ENCODE data around the gene IGLL1.
"Not testable (repeated sequence)": the region's sequence is repeated elsewhere in the genome, so short reads cannot be mapped to it uniquely, and the experiment has no call there.

Gene IGLL1

DNA sequence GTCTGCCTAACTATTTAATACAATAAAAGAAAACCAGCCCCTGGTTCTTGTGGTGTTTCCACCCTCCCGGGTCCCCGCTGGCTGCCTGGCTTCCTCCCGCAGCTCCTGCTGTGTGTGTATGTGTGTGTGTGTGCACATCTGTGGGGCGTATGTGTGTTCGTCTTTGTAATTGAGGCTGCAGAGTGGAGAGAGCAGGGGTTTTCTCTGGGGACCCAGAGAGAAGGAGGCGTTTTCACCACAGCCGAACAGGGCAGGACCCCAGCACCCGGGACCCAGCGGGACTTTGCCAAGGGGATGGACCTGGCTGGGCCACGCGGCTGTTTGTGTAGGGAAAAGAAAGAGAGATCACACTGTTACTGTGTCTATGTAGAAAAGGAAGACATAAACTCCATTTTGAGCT is 42.7 kb downstream of the IGLL1 start:
- no peaks in the 10 kb centered on the region for H3K27me3 ChIP-seq
- H3K9me3 ChIP-seq: no peaks in the 10 kb centered on the region
- H3K36me3 ChIP-seq: no peaks in the 10 kb centered on the region
- TF ChIP-seq, protein P1, sequence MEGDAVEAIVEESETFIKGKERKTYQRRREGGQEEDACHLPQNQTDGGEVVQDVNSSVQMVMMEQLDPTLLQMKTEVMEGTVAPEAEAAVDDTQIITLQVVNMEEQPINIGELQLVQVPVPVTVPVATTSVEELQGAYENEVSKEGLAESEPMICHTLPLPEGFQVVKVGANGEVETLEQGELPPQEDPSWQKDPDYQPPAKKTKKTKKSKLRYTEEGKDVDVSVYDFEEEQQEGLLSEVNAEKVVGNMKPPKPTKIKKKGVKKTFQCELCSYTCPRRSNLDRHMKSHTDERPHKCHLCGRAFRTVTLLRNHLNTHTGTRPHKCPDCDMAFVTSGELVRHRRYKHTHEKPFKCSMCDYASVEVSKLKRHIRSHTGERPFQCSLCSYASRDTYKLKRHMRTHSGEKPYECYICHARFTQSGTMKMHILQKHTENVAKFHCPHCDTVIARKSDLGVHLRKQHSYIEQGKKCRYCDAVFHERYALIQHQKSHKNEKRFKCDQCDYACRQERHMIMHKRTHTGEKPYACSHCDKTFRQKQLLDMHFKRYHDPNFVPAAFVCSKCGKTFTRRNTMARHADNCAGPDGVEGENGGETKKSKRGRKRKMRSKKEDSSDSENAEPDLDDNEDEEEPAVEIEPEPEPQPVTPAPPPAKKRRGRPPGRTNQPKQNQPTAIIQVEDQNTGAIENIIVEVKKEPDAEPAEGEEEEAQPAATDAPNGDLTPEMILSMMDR (IDR thresholded peaks at IDR 0.05; ENCODE audit: low read depth, low read length): no peak
- H3K4me1 ChIP-seq: peaks cover 40% of the 10 kb centered on the region
- no peak for DNase-seq
- H3K4me3 ChIP-seq (ENCODE audit: low read depth, low read length): no peak overlapping the region

DNA sequence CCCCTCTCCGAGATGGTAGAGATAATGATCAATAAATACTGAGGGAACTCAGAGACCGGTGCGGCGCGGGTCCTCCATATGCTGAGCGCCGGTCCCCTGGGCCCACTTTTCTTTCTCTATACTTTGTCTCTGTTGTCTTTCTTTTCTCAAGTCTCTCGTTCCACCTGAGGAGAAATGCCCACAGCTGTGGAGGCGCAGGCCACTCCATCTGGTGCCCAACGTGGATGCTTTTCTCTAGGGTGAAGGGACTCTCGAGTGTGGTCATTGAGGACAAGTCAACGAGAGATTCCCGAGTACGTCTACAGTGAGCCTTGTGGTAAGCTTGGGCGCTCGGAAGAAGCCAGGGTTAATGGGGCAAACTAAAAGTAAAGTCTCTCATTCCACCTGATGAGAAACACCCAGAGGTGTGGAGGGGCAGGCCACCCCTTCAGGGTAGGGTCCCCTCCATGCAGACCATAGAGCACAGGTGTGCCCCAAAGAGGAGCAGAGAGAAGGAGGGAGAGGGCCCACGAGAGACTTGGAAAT is 43.2 kb downstream of the IGLL1 start:
- peaks cover 35% of the 10 kb centered on the region for H3K4me1 ChIP-seq

DNA sequence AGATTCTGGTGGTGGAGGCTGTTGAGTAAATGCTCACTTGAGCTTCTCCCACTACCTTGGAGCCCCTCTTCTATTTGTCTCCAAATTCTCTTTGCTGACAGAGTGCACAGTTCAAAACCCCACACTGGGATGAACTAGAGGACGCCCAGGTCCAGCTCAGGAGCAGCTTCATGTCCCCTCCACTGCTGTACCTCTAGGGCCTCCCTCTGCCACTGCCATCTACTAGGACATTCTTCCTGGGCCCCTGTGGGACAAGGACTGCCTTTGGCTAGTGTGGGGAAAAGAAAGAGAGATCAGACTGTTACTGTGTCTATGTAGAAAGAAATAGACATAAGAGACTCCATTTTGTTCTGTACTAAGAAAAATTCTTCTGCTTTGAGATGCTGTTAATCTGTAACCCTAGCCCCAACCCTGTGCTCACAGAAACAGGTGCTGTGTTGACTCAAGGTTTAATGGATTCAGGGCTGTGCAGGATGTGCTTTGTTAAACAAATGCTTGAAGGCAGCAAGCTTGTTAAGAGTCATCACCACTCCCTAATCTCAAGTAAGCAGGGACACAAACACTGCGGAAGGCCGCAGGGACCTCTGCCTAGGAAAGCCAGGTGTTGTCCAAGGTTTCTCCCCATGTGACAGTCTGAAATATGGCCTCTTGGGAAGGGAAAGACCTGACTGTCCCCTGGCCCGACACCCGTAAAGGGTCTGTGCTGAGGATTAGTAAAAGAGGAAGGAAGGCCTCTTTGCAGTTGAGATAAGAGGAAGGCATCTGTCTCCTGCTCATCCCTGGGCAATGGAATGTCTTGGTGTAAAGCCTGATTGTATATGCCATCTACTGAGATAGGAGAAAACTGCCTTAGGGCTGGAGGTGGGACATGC is 44.1 kb downstream of the IGLL1 start:
- H3K4me3 ChIP-seq (ENCODE audit: low read depth, low read length); H3K9me3 ChIP-seq; H3K27me3 ChIP-seq; H3K36me3 ChIP-seq; DNase-seq: not testable (repeated sequence)
- H3K4me1 ChIP-seq: peaks cover 35% of the 10 kb centered on the region

More for the DNA sequence above, 43.2 kb downstream of the IGLL1 start:
- TF ChIP-seq, protein P1 (IDR thresholded peaks at IDR 0.05; ENCODE audit: low read depth, low read length): no peak
- Histone ChIP-seq H3K4me3 (ENCODE audit: low read depth, low read length) (no peak overlapping the region), H3K9me3 (no peaks in the 10 kb centered on the region), H3K36me3 (no peaks in the 10 kb centered on the region), H3K27me3 (no peaks in the 10 kb centered on the region)
- no peak for DNase-seq

DNA sequence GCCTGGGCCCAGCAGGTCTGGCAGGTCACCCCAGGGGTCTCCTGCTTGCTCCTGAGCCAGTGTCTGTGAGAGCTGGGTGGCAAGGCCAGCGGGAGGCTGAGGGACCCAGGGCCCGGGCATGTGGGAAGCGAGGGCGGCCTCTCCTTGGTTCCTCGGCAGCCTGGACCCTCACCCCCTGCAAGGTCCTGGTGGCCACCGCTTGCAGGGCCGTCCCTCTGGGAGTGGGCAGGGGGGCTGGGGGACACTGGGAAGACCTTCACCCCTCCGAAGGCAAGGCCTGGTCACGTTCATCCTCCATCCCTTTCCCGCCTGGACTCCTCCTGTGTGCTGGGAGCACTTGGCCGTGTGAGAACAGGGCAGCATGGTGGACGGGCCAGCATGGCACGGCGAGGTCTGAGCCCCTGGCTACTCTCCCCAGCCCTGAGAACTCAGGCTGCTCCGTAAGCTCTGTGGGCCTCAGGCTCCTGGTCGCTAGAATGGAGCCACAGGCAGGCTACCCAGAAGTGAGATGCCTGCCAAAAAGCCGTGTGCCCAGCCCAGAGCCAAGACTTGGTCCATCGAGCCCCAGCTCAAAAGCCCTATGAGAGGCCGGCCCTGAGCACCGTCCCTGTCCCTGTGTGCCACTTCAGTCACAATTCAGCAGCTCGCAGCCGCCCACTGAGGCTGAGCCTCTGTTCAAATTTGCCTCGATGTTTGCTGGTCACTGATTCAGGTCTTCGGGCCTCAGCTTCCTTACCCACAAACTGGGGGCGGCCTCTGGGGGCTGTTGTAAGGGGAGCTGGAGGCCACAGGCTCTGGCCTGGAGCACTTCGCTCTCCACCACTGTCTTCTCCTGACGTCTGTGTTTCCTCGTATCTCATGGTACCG is 45.0 kb downstream of the IGLL1 start:
- DNase-seq: no peak
- Histone ChIP-seq H3K27me3 (no peaks in the 10 kb centered on the region), H3K36me3 (no peaks in the 10 kb centered on the region), H3K4me3 (ENCODE audit: low read depth, low read length) (no peak overlapping the region), H3K4me1 (peaks cover 35% of the 10 kb centered on the region), H3K9me3 (no peaks in the 10 kb centered on the region)
- TF ChIP-seq, protein P1 (IDR thresholded peaks at IDR 0.05; ENCODE audit: low read depth, low read length): no peak

DNA sequence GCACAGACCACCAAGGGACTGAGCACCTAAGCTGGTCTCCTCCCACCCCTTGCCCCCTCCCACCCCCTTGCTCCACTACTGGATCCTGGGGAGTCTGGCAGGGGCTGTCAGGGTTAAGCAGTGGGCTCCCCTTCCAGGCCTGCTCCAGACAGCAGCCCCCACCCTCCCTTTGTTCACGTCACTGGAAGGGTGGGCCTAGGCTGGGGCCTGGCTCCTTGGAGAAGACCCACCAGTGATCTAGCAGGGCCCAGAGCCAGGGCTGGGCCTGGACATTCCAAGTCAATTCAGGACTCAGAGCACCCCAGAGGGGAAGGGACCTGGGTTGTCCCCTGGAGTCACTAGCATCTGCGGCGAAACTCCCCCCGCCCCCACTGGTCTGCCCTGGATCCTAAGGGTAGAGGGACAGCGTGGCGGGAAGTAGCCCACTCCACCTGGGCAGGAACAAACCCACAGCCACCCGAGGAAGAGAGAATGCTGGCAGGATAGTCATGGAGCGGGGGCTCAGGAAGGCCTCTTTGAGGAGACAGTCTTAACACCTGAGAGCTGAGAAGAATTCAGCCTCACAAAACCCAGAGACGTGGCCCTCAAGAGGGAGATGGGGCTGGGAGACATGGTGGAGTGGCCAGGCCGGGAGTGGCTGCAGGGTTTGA is 45.8 kb downstream of the IGLL1 start:
- DNase-seq: no peak
- TF ChIP-seq, protein P1 (IDR thresholded peaks at IDR 0.05; ENCODE audit: low read depth, low read length): no peak
- Histone ChIP-seq H3K9me3 (no peaks in the 10 kb centered on the region), H3K36me3 (no peaks in the 10 kb centered on the region), H3K4me1 (peaks cover 35% of the 10 kb centered on the region), H3K27me3 (no peaks in the 10 kb centered on the region), H3K4me3 (ENCODE audit: low read depth, low read length) (no peak overlapping the region)

DNA sequence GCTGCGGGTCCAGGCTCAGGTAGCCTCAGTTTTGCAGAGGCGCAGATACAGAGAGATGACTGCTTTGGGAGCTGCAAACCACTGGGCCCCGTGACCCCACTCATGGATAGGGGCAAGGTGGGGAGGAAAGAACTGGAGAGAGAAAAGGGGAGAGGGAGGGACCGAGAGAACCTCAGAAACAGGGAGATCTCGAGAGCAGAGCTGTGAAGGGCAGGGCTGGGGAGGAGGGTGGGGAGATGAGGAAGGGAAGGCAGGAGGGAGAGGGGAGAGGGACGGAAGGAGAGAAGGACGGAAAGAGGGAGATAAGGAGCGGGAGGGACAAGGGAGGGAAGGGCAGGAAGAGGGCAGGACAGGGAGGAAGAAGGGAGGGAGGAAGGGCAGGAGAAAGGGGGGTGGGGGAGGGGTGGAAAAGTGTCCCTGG is 46.3 kb downstream of the IGLL1 start:
- no peak for DNase-seq
- Histone ChIP-seq H3K27me3 (no peaks in the 10 kb centered on the region), H3K36me3 (no peaks in the 10 kb centered on the region), H3K4me3 (ENCODE audit: low read depth, low read length) (no peak overlapping the region), H3K9me3 (no peaks in the 10 kb centered on the region), H3K4me1 (peaks cover 35% of the 10 kb centered on the region)
- TF ChIP-seq, protein P1 (IDR thresholded peaks at IDR 0.05; ENCODE audit: low read depth, low read length): no peak
